OCI-LY3 (cell line): ENCODE data around the gene EMILIN1.

Experiments used
- H2AFZ ChIP-seq: fragments of 200-600, 300-600 bp; shearing (Covaris generic); 2 replicates; pipeline ENCODE4 v1.6.0; 2014; ENCODE audit warnings: antibody characterized with exemption, low read depth, low read length
- H3K27ac ChIP-seq: fragments of 200-600, 300-600 bp; sonication (generic); 2 replicates; pipeline ENCODE4 v1.5.1; 2014; ENCODE audit warnings: mild to moderate bottlenecking, low read length, moderate library complexity, mixed read lengths
- H3K27me3 ChIP-seq: fragments of 200-600, 300-600 bp; sonication (generic); 2 replicates; pipeline ENCODE4 v1.6.1; 2014; ENCODE audit warnings: low read depth, low read length, mixed read lengths
- H3K36me3 ChIP-seq: fragments of 200-600, 300-600 bp; sonication (generic); replicated peaks from 2 replicates; pipeline ENCODE3; 2014; ENCODE audit warnings: low read depth, low read length, mixed read lengths
- H3K4me1 ChIP-seq: fragments of 300-600, 200-600 bp; sonication (generic); 2 replicates; pipeline ENCODE4 v1.6.1; 2014; ENCODE audit warnings: low read length, mixed read lengths
- H3K4me2 ChIP-seq: fragments of 200-600, 300-600 bp; sonication (generic); 2 replicates; pipeline ENCODE4 v1.6.1; 2014; ENCODE audit warnings: low read length, mixed read lengths
- H3K4me3 ChIP-seq: fragments of 300-600, 200-600 bp; sonication (generic); 2 replicates; pipeline ENCODE4 v1.5.1; 2014; ENCODE audit warnings: antibody characterized with exemption, mild to moderate bottlenecking, low read length, moderate library complexity
- H3K79me2 ChIP-seq: fragments of 300-600, 200-600 bp; shearing (Covaris generic); 2 replicates; pipeline ENCODE4 v1.6.1; 2014; ENCODE audit warnings: mild to moderate bottlenecking, low read length, mixed read lengths
- H3K9ac ChIP-seq: fragments of 300-600, 200-600 bp; shearing (Covaris generic); 2 replicates; pipeline ENCODE4 v1.6.0; 2014; ENCODE audit warnings: mild to moderate bottlenecking, low read length, moderate library complexity
- H3K9me3 ChIP-seq: fragments of 200-600, 300-600 bp; shearing (Covaris generic); 2 replicates; pipeline ENCODE4 v1.6.1; 2014; ENCODE audit warnings: low read length, mixed read lengths; ENCODE audit not compliant: insufficient read depth
- H4K20me1 ChIP-seq: fragments of 200-600, 300-600 bp; sonication (generic); 2 replicates; pipeline ENCODE4 v1.6.1; 2016; ENCODE audit warnings: low read length, mixed read lengths; ENCODE audit not compliant: insufficient read depth
- EZH2phosphoT487 ChIP-seq: fragments of 200-600 bp; shearing (Covaris generic); IDR thresholded peaks from 2 replicates; pipeline ENCODE4 v1.6.1; 2018; ENCODE audit warnings: antibody characterized with exemption, mixed run types, low read depth
- TF ChIP-seq, protein P1 (sequence below): fragments of 200-600, 300-600 bp; sonication (generic); IDR thresholded peaks from 2 replicates; pipeline ENCODE4 v1.5.1; 2014; ENCODE audit warnings: antibody characterized with exemption, low read length, low read depth

Gene EMILIN1

DNA sequence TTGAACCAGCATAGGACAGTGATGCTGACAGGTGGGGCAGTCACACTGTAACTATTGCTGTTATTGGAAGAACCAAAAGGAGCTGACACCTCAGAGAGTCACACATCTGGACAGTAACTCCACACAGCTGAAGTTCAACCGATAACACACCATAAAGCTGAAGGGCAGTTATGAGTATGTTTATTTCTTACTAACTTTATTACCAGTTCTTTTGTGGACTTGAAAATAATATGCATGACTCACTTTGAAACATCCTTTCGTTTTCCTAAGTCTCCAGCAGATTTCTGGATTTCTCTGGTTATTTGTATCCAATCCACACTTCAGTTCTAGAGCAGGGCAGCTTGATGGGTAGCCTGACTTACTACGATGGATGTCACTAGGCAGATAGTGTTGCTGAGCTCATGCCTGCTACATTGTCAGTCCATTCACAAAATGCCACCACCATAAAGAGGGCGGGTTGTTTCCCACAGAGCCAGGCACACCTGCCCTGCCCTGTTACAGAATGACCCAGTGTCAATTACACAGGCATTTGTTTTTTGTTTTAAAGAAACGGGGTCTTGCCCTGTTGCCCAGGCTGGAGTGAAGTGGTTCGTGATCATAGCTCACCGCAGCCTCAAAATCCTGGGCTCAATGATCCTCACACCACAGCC, 35.3 kb upstream of the EMILIN1 start:
- no peak overlapping the region for H3K9ac ChIP-seq

DNA sequence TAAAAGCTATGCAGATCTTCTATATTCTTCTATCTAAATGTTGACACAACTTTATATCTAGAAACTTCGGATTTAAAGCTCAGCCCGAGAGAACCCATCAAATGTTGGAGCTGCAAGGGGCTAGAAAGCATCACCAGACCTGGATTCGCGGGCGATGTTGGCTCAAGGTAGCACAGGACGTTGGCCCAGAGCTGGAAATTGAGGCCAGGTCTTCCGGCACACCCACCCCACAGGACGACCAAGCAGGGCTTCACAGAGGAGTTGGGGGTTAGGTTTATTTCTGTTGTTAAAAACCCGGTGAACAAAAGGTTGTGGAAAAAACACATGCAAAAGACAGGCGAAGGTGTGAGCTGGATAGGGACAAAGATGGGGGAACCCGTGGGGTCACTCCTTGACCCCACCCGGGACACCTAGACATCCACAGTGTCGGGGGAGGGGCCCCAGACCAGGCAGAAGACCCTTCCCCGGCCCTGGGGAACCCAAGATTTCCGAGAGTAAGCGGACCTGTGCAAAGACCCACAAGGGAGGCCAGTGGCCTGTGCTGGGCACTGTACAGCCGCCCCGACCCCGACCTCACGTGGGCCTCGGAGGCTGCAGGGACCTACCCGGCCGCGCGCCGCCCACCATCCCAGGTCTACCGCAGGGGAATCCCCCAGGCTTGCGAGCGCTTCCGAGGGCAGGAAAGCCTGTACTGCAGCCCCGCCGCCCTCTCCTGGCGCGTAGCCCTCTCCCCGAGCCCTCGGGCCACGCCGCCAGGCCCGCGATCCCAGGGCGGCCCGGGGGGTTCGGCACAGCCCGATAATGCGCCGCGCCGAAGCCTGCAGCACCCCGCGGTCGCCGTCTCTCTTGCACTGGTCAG, 28.8 kb upstream of the EMILIN1 start:
- peak overlapping the region; percentile 77 for H2AFZ ChIP-seq
- H3K4me3 ChIP-seq: peak overlapping the region; percentile 91
- H3K4me1 ChIP-seq: peaks cover 14% of the 10 kb centered on the region
- H3K27ac ChIP-seq: peak overlapping the region; percentile 95
- H3K9ac ChIP-seq: peak overlapping the region; percentile 96
- H3K4me2 ChIP-seq: peak overlapping the region; percentile 93
- H3K27me3 ChIP-seq: no peaks in the 10 kb centered on the region
- peaks cover 3% of the 10 kb centered on the region for H3K36me3 ChIP-seq
- H4K20me1 ChIP-seq: no peaks in the 10 kb centered on the region
- TF ChIP-seq, protein P1, sequence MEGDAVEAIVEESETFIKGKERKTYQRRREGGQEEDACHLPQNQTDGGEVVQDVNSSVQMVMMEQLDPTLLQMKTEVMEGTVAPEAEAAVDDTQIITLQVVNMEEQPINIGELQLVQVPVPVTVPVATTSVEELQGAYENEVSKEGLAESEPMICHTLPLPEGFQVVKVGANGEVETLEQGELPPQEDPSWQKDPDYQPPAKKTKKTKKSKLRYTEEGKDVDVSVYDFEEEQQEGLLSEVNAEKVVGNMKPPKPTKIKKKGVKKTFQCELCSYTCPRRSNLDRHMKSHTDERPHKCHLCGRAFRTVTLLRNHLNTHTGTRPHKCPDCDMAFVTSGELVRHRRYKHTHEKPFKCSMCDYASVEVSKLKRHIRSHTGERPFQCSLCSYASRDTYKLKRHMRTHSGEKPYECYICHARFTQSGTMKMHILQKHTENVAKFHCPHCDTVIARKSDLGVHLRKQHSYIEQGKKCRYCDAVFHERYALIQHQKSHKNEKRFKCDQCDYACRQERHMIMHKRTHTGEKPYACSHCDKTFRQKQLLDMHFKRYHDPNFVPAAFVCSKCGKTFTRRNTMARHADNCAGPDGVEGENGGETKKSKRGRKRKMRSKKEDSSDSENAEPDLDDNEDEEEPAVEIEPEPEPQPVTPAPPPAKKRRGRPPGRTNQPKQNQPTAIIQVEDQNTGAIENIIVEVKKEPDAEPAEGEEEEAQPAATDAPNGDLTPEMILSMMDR: no peak
- TF ChIP-seq EZH2phosphoT487: no peak
- no peaks in the 10 kb centered on the region for H3K9me3 ChIP-seq
- H3K79me2 ChIP-seq: no peaks in the 10 kb centered on the region

More for the DNA sequence above, 35.3 kb upstream of the EMILIN1 start:
- Histone ChIP-seq H3K27me3 (no peaks in the 10 kb centered on the region), H3K36me3 (peaks cover 54% of the 10 kb centered on the region), H3K4me1 (peaks cover 41% of the 10 kb centered on the region), H3K27ac (peak overlapping the region; percentile 99), H3K4me3 (peak overlapping the region; percentile 57), H2AFZ (no peak overlapping the region), H3K4me2 (peak overlapping the region; percentile 81), H3K79me2 (no peaks in the 10 kb centered on the region), H4K20me1 (no peaks in the 10 kb centered on the region), H3K9me3 (peaks cover 5% of the 10 kb centered on the region; the same call in 1 of the 2 replicates)
- TF ChIP-seq EZH2phosphoT487: no peak
- TF ChIP-seq, protein P1: no peak

DNA sequence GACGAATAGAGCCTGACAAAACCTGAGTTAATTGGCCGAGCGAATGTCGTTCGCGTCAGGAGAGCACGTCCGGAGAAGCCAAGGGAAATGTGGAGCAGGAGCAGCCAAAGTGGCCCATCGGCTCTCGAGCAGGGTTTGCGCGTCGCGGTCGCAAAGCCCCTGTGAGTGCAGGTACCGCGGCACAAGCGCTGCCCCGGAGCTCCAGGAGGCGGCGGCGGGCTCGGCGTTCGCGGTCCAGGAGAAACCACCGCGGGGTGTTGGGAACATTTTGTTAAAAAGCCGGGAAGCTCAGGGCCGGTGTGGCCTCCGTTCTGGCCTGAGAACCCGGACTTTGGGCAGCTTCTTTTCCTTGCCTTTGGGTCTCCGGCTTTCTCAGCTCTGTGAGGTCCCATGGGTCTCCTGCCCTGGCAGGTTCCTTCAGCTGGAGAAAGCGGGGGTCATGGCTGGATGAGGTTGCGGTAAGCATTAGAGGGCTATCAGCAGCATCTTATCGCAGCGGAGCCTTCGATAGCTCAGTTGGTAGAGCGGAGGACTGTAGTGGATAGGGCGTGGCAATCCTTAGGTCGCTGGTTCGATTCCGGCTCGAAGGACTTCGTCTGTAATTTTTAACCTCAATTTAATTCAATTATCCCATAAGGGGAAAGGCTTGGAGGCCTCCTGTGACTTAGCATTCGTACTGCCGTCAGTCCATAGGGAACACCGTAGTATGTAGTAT, 28.0 kb upstream of the EMILIN1 start:
- Histone ChIP-seq H4K20me1 (no peaks in the 10 kb centered on the region), H3K36me3 (peaks cover 8% of the 10 kb centered on the region), H3K27me3 (no peaks in the 10 kb centered on the region), H3K79me2 (no peaks in the 10 kb centered on the region), H3K9me3 (no peaks in the 10 kb centered on the region), H2AFZ (peak overlapping the region; percentile 77), H3K4me1 (peaks cover 14% of the 10 kb centered on the region), H3K4me2 (peak overlapping the region; percentile 99), H3K4me3 (peak overlapping the region; percentile 91), H3K9ac (peak overlapping the region; percentile 96), H3K27ac (peak overlapping the region; percentile 95)
- TF ChIP-seq, protein P1: no peak
- no peak for TF ChIP-seq EZH2phosphoT487
